ENCODE results near the gene MTMR11. TPM values are rescaled to one million over a fixed set of nuclear protein-coding genes. Genes with fewer than 3 reads are reported as not detected.

Gene MTMR11
- total and polyA plus RNA-seq, 2 of the 8 experiments (the other 6 are each of a cell fraction or from before 2014, with no cell fraction given), result 3.7 to 4.8 TPM

- H3K14ac ChIP-seq (ENCODE audit: insufficient read length), result no peak overlapping the region
- H3K36me3 ChIP-seq (ENCODE audit: control insufficient read depth in 2 of 4, insufficient read depth in 4 of 4, low read length in 3 of 4), result peaks cover 0 to 11% (median 4%) of the 10 kb centered on the region in 4 experiments; a peak in 4 of 8 replicates
- TF ChIP-seq RAD21 (IDR thresholded peaks at IDR 0.05 in 1 of 2, conservative IDR thresholded peaks at IDR 0.05 in 1 of 2; ENCODE audit: low read depth in 2 of 2, low read length in 2 of 2) (no peak), FOSL1 (IDR thresholded peaks at IDR 0.05; ENCODE audit: insufficient read depth, low read depth, low read length) (no peak), USF2 (IDR thresholded peaks at IDR 0.05; ENCODE audit: low read length) (no peak), SIRT6 (IDR thresholded peaks at IDR 0.05; ENCODE audit: low read length) (no peak), ZNF274 (IDR thresholded peaks at IDR 0.05; ENCODE audit: borderline replicate concordance, extremely low read depth, low read length) (no peak), CBX8 (IDR thresholded peaks at IDR 0.05; ENCODE audit: borderline replicate concordance, low read depth, low read length) (no peak), POLR2AphosphoS5 (IDR thresholded peaks at IDR 0.05; ENCODE audit: low read depth, low read length) (no peak), E2F6 (IDR thresholded peaks at IDR 0.05) (no peak), SP2 (IDR thresholded peaks at IDR 0.05; ENCODE audit: low read length) (no peak), EGR1 (IDR thresholded peaks at IDR 0.05; ENCODE audit: borderline replicate concordance, low read depth, low read length) (no peak), TAF1 (IDR thresholded peaks at IDR 0.05; ENCODE audit: low read depth, low read length) (no peak), CTBP2 (IDR thresholded peaks at IDR 0.05; ENCODE audit: borderline replicate concordance, insufficient read depth, insufficient read length, low read length) (no peak)
Observed at GRCh38 chr1:149916898-149917252, 19.8 kb downstream of the MTMR11 start.

More at GRCh38 chr1:149916898-149917252, 19.8 kb downstream of the MTMR11 start:
- FAIRE-seq (no peak), DNase-seq (ENCODE audit: low read depth in 1 of 2, low spot score in 2 of 2) (no peak)
- Histone ChIP-seq H3K79me1 (ENCODE audit: low read depth, low read length) (peaks cover 15% of the 10 kb centered on the region), H3K4me3 (ENCODE audit: extremely low read depth in 1 of 4, insufficient read depth in 2 of 4, low read depth in 3 of 4, low read length in 4 of 4) (peak overlapping the region; percentile 85 to 99 (median 92)), H3K23me2 (ENCODE audit: low read depth, low read length) (peaks cover 10% of the 10 kb centered on the region; the same call in 1 of the 2 replicates), H2BK15ac (ENCODE audit: low read length) (no peak overlapping the region), H3K56ac (replicated peaks; ENCODE audit: insufficient read length, low read depth, low read length) (no peak overlapping the region), H2BK12ac (ENCODE audit: low read depth, low read length) (no peak overlapping the region), H4K5ac (ENCODE audit: insufficient read length, low read depth, low read length) (no peak overlapping the region), H3K9ac (replicated peaks in 1 of 4; ENCODE audit: extremely low read depth in 1 of 4, low read depth in 3 of 4, low read length in 3 of 4) (peak overlapping the region in 2 of 4 experiments; percentile 10 to 79; a peak in 3 of 7 replicates), H3K27me3 (replicated peaks in 1 of 4; ENCODE audit: control insufficient read depth in 3 of 4, extremely low read depth in 1 of 4, insufficient read depth in 3 of 4, low read length in 3 of 4) (no peaks in the 10 kb centered on the region), H3K4me2 (ENCODE audit: insufficient read depth in 1 of 2, low read depth in 2 of 2, low read length in 2 of 2) (peak overlapping the region; percentile 94 to 98), H2BK120ac (replicated peaks; ENCODE audit: low read depth, low read length) (no peak overlapping the region), H4K8ac (ENCODE audit: extremely low read depth, insufficient read depth, low read length) (no peak overlapping the region), H3K18ac (ENCODE audit: extremely low read depth, low read length) (no peak overlapping the region), H3K4me1 (replicated peaks in 1 of 4; ENCODE audit: control insufficient read depth in 3 of 4, insufficient read depth in 4 of 4, low read length in 3 of 4) (peaks cover 4 to 19% (median 11%) of the 10 kb centered on the region in 4 experiments), H2BK20ac (ENCODE audit: low read length) (no peak overlapping the region), H2AK5ac (ENCODE audit: low read depth, low read length) (no peak overlapping the region), H2AFZ (ENCODE audit: low read length) (no peak overlapping the region), H3K23ac (ENCODE audit: insufficient read length) (peak overlapping the region; percentile 72), H3K79me2 (ENCODE audit: control insufficient read depth in 1 of 2, insufficient read depth in 2 of 2, low read length in 2 of 2) (peaks cover 0 to 12% of the 10 kb centered on the region in 2 experiments; a peak in 2 of 4 replicates), H4K91ac (replicated peaks; ENCODE audit: insufficient read length, low read length) (no peak overlapping the region), H4K20me1 (replicated peaks in 1 of 2; ENCODE audit: control insufficient read depth in 1 of 2, insufficient read depth in 2 of 2, low read length in 2 of 2) (peaks cover 0 to 2% of the 10 kb centered on the region in 2 experiments), H2BK5ac (ENCODE audit: low read depth, low read length) (no peak overlapping the region), H3K4ac (replicated peaks; ENCODE audit: insufficient read length, low read depth, low read length) (no peak overlapping the region), H3K9me3 (ENCODE audit: insufficient read depth in 2 of 2, low read depth in 1 of 2, low read length in 1 of 2) (no peaks in the 10 kb centered on the region), H3K27ac (ENCODE audit: low read depth, low read length) (no peak overlapping the region)
- WGBS, 2 experiments (ENCODE audit: extremely low coverage in 1 of 2, insufficient coverage in 1 of 2, insufficient read length in 1 of 2, insufficient replicate concordance in 2 of 2, low coverage in 1 of 2, low lambda C conversion rate in 2 of 2, missing lambda C conversion rate in 1 of 2), result 7% methylated on average over 4 of the region's 10 CpGs; no CpG with 5 or more reads in 1 of the 2 experiments
- ChIA-PET CTCF (ENCODE audit: partially characterized antibody) (interaction anchor here (1.2 to 1.8 kb wide), 4 partner anchors 15 to 45 kb away, joined by 4 to 10 read pairs (median 4); a partner anchor contains a TSS), POLR2A (ENCODE audit: partially characterized antibody) (interaction anchor here (1.2 to 3.8 kb wide), 7 partner anchors 8 to 30 kb away, joined by 4 to 30 read pairs (median 6); partner anchors contain the start of gene BOLA1)

All from H1 (cell line).